OCI-LY7 (cell line): ENCODE results near the gene HPN.

Experiments
- CTCF ChIP-seq: fragments of 200-600 bp; sonication (generic); conservative IDR thresholded peaks from 2 replicates; pipeline ENCODE4 v1.5.1; 2014; ENCODE audit warnings: mild to moderate bottlenecking, antibody characterized with exemption, low read length, moderate library complexity, mixed read lengths
- EZH2phosphoT487 ChIP-seq: fragments of 200-600 bp; sonication (generic); IDR thresholded peaks from 2 replicates; pipeline ENCODE4 v1.6.1; 2018; ENCODE audit warnings: low read depth, borderline replicate concordance, mild to moderate bottlenecking, mixed run types, antibody characterized with exemption, low read length, moderate library complexity, mixed read lengths

DNA sequence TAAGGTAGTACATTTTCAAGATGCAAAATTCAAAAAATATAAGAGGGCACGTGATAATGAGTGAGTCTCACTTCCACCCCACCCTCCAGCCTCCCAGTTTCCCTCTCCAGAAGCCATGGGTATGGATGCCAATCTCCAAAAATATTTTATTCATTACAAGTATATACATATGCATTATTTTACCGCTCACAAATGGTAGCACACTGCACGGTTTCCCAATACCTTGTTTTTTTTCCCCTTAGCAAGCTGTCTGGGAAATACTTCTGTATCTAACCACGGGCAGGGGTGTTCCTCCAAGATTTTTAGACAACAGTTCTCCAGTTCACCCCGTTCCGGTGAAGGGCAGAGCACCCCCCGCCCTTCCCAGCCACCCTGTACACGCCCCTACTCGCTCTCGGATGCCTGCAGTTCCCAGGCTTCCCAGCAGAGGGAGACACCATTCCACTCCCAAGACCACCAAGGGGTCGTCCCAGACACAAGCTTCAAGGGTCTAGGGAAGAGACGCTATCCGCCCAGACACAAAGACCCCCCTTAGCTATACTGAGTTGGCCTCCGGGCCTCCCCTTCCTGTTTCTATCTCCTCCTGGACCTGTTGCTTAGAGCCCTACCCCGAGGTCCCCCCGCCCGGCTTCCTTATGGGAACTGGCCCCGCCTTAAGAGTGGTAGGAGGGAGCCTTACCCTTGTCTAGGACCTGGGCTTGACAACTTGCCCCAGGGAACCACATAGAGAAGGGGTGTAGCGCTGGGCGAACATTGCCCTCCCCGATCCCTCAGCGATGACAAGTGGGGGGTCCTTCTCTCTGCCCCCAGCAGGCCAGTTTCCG, 73.0 kb downstream of the HPN start:
- TF ChIP-seq CTCF: peak; percentile 97
- TF ChIP-seq EZH2phosphoT487: no peak
